Measurements from ENCODE around the gene C4orf17. TPM values are rescaled to one million over a fixed set of nuclear protein-coding genes. Genes with fewer than 3 reads are reported as not detected.

Gene C4orf17
- total and polyA plus RNA-seq, 2 of the 8 experiments (the other 6 are each of a cell fraction or from before 2014, with no cell fraction given), result not detected

- TF ChIP-seq CHD7 (IDR thresholded peaks at IDR 0.05; ENCODE audit: insufficient replicate concordance, low read length) (no peak), USF2 (IDR thresholded peaks at IDR 0.05; ENCODE audit: low read length) (no peak), POLR2A (IDR thresholded peaks at IDR 0.05; ENCODE audit: control extremely low read depth in 1 of 2, low read depth in 2 of 2, low read length in 2 of 2) (no peak), SP4 (IDR thresholded peaks at IDR 0.05; ENCODE audit: low read length) (no peak), SP1 (IDR thresholded peaks at IDR 0.05; ENCODE audit: low read depth, low read length) (no peak), ATF3 (IDR thresholded peaks at IDR 0.05; ENCODE audit: insufficient read depth, low read depth, low read length) (no peak), EZH2 (IDR thresholded peaks at IDR 0.05; ENCODE audit: low read depth, low read length, severe bottlenecking) (no peak), KDM1A (IDR thresholded peaks at IDR 0.05; ENCODE audit: borderline replicate concordance, low read length) (no peak)
Measured at GRCh38 chr4:99591757-99592156, 80.9 kb downstream of the C4orf17 start (continued).

Data from H1 (cell line).